ENCODE measurements around the gene R3HDM1. TPM values are rescaled to one million over a fixed set of nuclear protein-coding genes. Genes with fewer than 3 reads are reported as not detected.

The R3HDM1 gene
- total RNA-seq, 2 experiments from 2014 or later, result 28.7 to 111 TPM

DNA sequence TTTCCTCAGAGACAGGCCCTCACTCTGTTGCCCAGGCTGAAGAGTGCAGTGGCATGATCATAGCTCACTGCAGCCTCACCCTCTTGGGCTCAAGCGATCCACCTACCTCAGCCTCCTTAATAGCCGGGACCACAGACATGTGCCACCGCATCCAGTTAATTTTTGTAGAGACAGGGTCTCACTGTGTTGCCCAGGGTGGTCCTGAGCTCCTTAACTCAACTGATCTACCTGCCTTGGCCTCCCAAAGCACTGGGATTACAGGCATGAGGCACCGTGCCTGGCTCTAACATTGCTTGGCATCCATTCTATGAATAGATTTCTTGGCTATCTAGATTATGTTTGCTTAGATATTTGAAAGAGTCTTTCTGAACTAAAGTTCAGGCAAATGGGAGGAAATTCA, 21.6 kb downstream of the R3HDM1 start:
- TF ChIP-seq, protein P1, sequence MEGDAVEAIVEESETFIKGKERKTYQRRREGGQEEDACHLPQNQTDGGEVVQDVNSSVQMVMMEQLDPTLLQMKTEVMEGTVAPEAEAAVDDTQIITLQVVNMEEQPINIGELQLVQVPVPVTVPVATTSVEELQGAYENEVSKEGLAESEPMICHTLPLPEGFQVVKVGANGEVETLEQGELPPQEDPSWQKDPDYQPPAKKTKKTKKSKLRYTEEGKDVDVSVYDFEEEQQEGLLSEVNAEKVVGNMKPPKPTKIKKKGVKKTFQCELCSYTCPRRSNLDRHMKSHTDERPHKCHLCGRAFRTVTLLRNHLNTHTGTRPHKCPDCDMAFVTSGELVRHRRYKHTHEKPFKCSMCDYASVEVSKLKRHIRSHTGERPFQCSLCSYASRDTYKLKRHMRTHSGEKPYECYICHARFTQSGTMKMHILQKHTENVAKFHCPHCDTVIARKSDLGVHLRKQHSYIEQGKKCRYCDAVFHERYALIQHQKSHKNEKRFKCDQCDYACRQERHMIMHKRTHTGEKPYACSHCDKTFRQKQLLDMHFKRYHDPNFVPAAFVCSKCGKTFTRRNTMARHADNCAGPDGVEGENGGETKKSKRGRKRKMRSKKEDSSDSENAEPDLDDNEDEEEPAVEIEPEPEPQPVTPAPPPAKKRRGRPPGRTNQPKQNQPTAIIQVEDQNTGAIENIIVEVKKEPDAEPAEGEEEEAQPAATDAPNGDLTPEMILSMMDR (conservative IDR thresholded peaks at IDR 0.05; ENCODE audit: low read length), result no peak
- TF ChIP-seq EZH2phosphoT487 (IDR thresholded peaks at IDR 0.05; ENCODE audit: borderline replicate concordance, low read depth, low read length), result no peak
- Histone ChIP-seq H3K4me3 (ENCODE audit: low read depth, low read length, poor library complexity, severe bottlenecking) (no peak overlapping the region), H3K36me3 (ENCODE audit: insufficient read depth, low read length) (peaks cover 52% of the 10 kb centered on the region), H3K79me2 (ENCODE audit: insufficient read depth, low read depth, low read length) (peaks cover 97% of the 10 kb centered on the region), H3K9me2 (ENCODE audit: insufficient read depth, low read length) (no peaks in the 10 kb centered on the region), H3K4me1 (ENCODE audit: insufficient read depth, low read length, poor library complexity, severe bottlenecking) (no peaks in the 10 kb centered on the region), H4K20me1 (ENCODE audit: insufficient read depth, low read length) (peaks cover 17% of the 10 kb centered on the region; the same call in 1 of the 2 replicates), H3K4me2 (ENCODE audit: low read length) (no peak overlapping the region), H3K9me3 (ENCODE audit: low read length) (0 out of 2 replicates have a peak, but pooled peaks cover 12% of the 10 kb centered on the region), H2AFZ (ENCODE audit: low read length) (no peak overlapping the region), H3K27ac (ENCODE audit: low read depth, low read length, poor library complexity, severe bottlenecking) (no peak overlapping the region)
- no TSS peak for BruUV-seq (replicated peaks)
- intact Hi-C loops (cut with micrococcal nuclease; ENCODE audit: unreplicated experiment), result no loop called here
- ChIA-PET POLR2A (no interaction called here), CTCF (ENCODE audit: unreplicated experiment) (no interaction called here)
- no peak for DNase-seq (ENCODE audit: low spot score)

DNA sequence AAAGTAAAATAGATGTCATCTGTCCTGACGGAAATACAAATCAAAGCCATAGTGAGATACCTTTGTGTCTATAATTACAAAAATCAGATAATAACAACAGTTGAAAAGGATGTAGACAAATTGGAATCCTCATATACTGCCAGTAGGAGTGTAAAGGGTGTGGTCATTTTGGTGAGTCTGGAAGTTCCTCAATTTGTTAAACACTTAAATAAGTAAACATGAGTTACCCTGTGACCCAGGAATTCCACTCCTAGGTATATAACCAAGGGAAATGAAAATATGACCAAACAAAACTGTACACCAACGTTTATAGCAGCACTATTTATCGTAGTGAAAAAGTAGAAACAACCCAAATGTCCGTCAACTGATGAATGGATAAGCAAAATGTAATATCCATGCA, 24.0 kb downstream of the R3HDM1 start:
- 0 out of 2 replicates have a peak, but pooled peaks cover 7% of the 10 kb centered on the region for H3K9me3 ChIP-seq (ENCODE audit: low read length)
- no peak for TF ChIP-seq EZH2phosphoT487 (IDR thresholded peaks at IDR 0.05; ENCODE audit: borderline replicate concordance, low read depth, low read length)
- TF ChIP-seq, protein P1 (conservative IDR thresholded peaks at IDR 0.05; ENCODE audit: low read length), result no peak
- intact Hi-C loops (cut with micrococcal nuclease; ENCODE audit: unreplicated experiment), result no loop called here
- H3K36me3 ChIP-seq (ENCODE audit: insufficient read depth, low read length), result peaks cover 40% of the 10 kb centered on the region
- no peaks in the 10 kb centered on the region for H3K4me1 ChIP-seq (ENCODE audit: insufficient read depth, low read length, poor library complexity, severe bottlenecking)
- POLR2A ChIA-PET, result interaction anchor here (1.0 kb wide), 1 partner anchor 18 kb away, joined by 5 read pairs; no protein-coding TSS in a partner anchor
- CTCF ChIA-PET (ENCODE audit: unreplicated experiment), result no interaction called here
- no peaks in the 10 kb centered on the region for H3K9me2 ChIP-seq (ENCODE audit: insufficient read depth, low read length)
- no peak overlapping the region for H2AFZ ChIP-seq (ENCODE audit: low read length)
- peaks cover 15% of the 10 kb centered on the region; the same call in 1 of the 2 replicates for H4K20me1 ChIP-seq (ENCODE audit: insufficient read depth, low read length)
- no peak for DNase-seq (ENCODE audit: low spot score)
- H3K79me2 ChIP-seq (ENCODE audit: insufficient read depth, low read depth, low read length), result peaks cover 93% of the 10 kb centered on the region
- H3K4me2 ChIP-seq (ENCODE audit: low read length), result no peak overlapping the region
- no peak overlapping the region for H3K27ac ChIP-seq (ENCODE audit: low read depth, low read length, poor library complexity, severe bottlenecking)
- TSS peak; percentile 44 for BruUV-seq (replicated peaks)
- H3K4me3 ChIP-seq (ENCODE audit: low read depth, low read length, poor library complexity, severe bottlenecking), result no peak overlapping the region

DNA sequence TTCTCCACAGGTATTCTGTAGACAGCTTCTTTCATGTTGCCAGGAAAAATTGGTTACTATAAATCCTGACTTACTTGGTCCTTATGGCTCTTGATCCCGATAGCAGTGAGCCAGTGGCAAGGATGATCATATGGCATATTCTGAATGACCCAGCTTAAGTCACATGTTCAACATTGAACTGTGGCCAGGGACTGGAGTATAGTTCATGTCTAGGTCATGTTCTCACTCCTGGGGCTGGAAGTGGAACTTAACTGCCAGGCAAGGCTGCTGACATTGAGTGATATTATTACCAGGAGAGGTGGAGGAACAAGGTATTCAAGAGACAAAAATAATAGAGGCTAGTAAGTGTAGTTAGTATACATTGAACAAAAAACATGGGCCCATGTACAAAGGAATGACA, 26.2 kb downstream of the R3HDM1 start:
- CTCF ChIA-PET (ENCODE audit: unreplicated experiment), result no interaction called here

More for the DNA sequence above, 26.2 kb downstream of the R3HDM1 start:
- no peak overlapping the region for H3K4me2 ChIP-seq (ENCODE audit: low read length)
- TF ChIP-seq EZH2phosphoT487 (IDR thresholded peaks at IDR 0.05; ENCODE audit: borderline replicate concordance, low read depth, low read length), result no peak
- peaks cover 9% of the 10 kb centered on the region for H4K20me1 ChIP-seq (ENCODE audit: insufficient read depth, low read length)
- H3K27ac ChIP-seq (ENCODE audit: low read depth, low read length, poor library complexity, severe bottlenecking), result no peak overlapping the region
- no peak overlapping the region for H3K4me3 ChIP-seq (ENCODE audit: low read depth, low read length, poor library complexity, severe bottlenecking)
- H3K36me3 ChIP-seq (ENCODE audit: insufficient read depth, low read length), result peaks cover 39% of the 10 kb centered on the region
- no peaks in the 10 kb centered on the region for H3K4me1 ChIP-seq (ENCODE audit: insufficient read depth, low read length, poor library complexity, severe bottlenecking)
- 0 out of 2 replicates have a peak, but pooled peaks cover 6% of the 10 kb centered on the region for H3K9me3 ChIP-seq (ENCODE audit: low read length)
- peaks cover 76% of the 10 kb centered on the region for H3K79me2 ChIP-seq (ENCODE audit: insufficient read depth, low read depth, low read length)
- no peak for DNase-seq (ENCODE audit: low spot score)
- no peak overlapping the region for H2AFZ ChIP-seq (ENCODE audit: low read length)
- intact Hi-C loops (cut with micrococcal nuclease; ENCODE audit: unreplicated experiment), result no loop called here
- BruUV-seq (replicated peaks), result no TSS peak
- H3K9me2 ChIP-seq (ENCODE audit: insufficient read depth, low read length), result no peaks in the 10 kb centered on the region
- POLR2A ChIA-PET, result no interaction called here
